Esophagus (tissue), 2 donors: ENCODE results near the gene BCL2L11. TPM values are rescaled to one million over a fixed set of nuclear protein-coding genes. Genes with fewer than 3 reads are reported as not detected.

ENCODE experiments used
- H3K27ac ChIP-seq, 2 donors: one replicate each; pipeline ENCODE4 v1.5.1; 2013; ENCODE audit warnings: low read depth in 2 of 2, mild to moderate bottlenecking in 2 of 2, inconsistent platforms in 1 of 2, low read length in 1 of 2, moderate library complexity in 1 of 2
- H3K27me3 ChIP-seq, 2 donors: one replicate each; pipeline ENCODE4 v1.6.1; 2013; ENCODE audit warnings: low read length in 2 of 2, control low read depth in 1 of 2, mild to moderate bottlenecking in 1 of 2; ENCODE audit not compliant: insufficient read depth in 2 of 2, control insufficient read depth in 1 of 2
- H3K36me3 ChIP-seq, 2 donors: one replicate each; pipeline ENCODE4 v1.6.1; 2013; ENCODE audit warnings: low read length in 1 of 2; ENCODE audit not compliant: control insufficient read depth in 2 of 2, insufficient read depth in 2 of 2
- H3K4me1 ChIP-seq, 2 donors: one replicate each; pipeline ENCODE4 v1.6.1; 2013; ENCODE audit warnings: low read length in 1 of 2; ENCODE audit not compliant: control insufficient read depth in 2 of 2, insufficient read depth in 2 of 2
- H3K4me3 ChIP-seq, 2 donors: one replicate each; pipeline ENCODE4 v1.5.1; 2013; ENCODE audit warnings: low read length in 2 of 2, mild to moderate bottlenecking in 2 of 2, low read depth in 1 of 2, moderate library complexity in 1 of 2
- H3K9me3 ChIP-seq, 2 donors: one replicate each; pipeline ENCODE4 v1.6.1; 2013; ENCODE audit warnings: mild to moderate bottlenecking in 2 of 2, low read depth in 1 of 2, low read length in 1 of 2, moderate library complexity in 1 of 2; ENCODE audit not compliant: control insufficient read depth in 2 of 2, insufficient read depth in 1 of 2
- WGBS, 2 donors: extraction: QIAGEN DNeasy Blood & Tissue Kit; methylation state at CpG; one replicate each; pipeline ENCODE4 v1.1.7; 2013; 5-methylcytosine and 5-hydroxymethylcytosine counted together
- polyA plus RNA-seq, 2 donors: library from polyadenylated mRNA; stranded (reverse); fragments of 200-250 nt; gene quantifications; one replicate each; pipeline ENCODE4 v1.2.3, GENCODE V29; 2013
- donor health status: healthy with polysubstance abuse.
- donor health status: Bipolar disorder and iron deficiency.

Gene BCL2L11
- polyA plus RNA-seq, 2 donors: 3.9 to 4.1 TPM

DNA sequence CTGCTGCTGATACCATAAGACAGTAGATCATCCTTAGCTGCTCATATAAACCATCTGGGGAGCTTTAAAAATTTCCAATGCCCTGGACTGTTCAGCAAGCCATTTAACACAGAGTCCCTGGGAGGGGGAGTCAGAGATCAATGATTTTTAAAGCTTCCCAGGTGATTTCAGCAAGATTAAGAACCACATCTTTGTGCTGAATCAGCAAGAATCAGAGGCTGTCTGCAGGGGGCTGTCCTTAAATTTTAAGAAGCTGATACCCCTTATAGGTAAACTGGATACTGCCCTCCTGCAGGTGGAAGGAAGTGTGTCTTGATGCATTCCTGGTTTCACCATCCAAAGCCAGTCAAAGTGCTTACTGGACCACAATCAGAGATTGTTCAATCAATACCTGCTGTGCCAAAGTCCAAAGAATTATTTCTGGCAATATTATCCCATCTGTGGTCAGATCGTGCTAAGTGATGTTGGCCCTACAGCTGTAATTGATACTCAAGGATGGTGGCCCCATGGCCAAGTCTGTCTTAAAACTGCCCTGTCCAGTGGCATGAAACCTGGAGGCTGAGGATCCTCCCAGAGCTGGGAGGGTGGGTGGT, 72.2 kb downstream of the BCL2L11 start:
- Histone ChIP-seq H3K4me3 (no peak overlapping the region), H3K4me1 (no peaks in the 10 kb centered on the region), H3K36me3 (no peaks in the 10 kb centered on the region), H3K9me3 (peaks cover 0 to 2% of the 10 kb centered on the region in 2 donors), H3K27me3 (no peaks in the 10 kb centered on the region), H3K27ac (no peak overlapping the region)
- 55 to 79% methylated on average over 1 of the region's 1 CpG for WGBS, 2 donors

DNA sequence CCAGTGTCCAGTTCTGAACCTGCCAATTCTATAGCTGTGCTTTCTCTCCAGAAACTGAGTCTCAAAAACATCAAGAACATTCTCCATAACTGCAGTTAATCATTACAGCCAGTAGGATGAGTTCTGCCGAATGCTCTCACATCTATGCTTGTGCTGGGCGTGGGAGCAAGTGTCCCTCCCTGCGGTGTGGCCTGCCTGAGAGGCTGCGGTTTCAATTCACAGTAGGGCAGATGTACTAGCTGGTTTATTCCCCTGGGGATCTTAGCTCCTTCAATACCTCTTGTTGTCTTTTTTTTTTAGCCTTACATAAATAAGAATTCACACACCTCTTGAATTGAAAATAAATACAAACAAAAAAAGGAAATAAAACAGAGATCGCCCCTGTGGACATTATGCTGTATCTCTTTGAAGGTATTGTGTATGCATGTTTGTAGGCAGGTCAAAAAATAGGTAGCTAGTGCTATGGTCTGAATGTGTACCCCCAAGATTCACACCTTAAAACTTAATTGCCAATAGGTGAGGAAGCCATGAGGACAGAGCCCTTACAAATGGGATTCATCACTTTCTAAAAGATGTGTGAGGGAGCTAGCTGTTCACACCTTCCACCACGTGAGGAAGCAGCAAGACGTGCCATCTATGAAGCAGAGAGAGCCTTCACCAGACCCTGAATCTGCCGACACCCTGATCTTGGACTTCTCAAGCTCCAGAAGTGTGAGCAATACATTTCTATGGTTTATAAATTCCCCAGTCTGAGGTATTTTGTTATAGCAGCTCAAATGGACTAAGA, 74.3 kb downstream of the BCL2L11 start:
- Histone ChIP-seq H3K27ac (no peak overlapping the region), H3K4me3 (no peak overlapping the region), H3K36me3 (no peaks in the 10 kb centered on the region), H3K27me3 (no peaks in the 10 kb centered on the region), H3K4me1 (no peaks in the 10 kb centered on the region), H3K9me3 (peaks cover 0 to 2% of the 10 kb centered on the region in 2 donors)
- 87 to 89% methylated on average over 8 of the region's 8 CpGs for WGBS, 2 donors

GRCh38 chr2:111196435-111196834, 75.7 kb downstream of the BCL2L11 start:
- Histone ChIP-seq H3K9me3 (peaks cover 0 to 2% of the 10 kb centered on the region in 2 donors), H3K27ac (no peak overlapping the region), H3K4me3 (no peak overlapping the region), H3K27me3 (no peaks in the 10 kb centered on the region), H3K36me3 (no peaks in the 10 kb centered on the region), H3K4me1 (peaks cover 0 to 2% of the 10 kb centered on the region in 2 donors)
- 62 to 74% methylated on average over 7 of the region's 7 CpGs for WGBS, 2 donors

GRCh38 chr2:111198701-111199100, 78.0 kb downstream of the BCL2L11 start:
- 89 to 94% methylated on average over 9 of the region's 9 CpGs for WGBS, 2 donors
- Histone ChIP-seq H3K4me1 (peaks cover 0 to 2% of the 10 kb centered on the region in 2 donors), H3K9me3 (peaks cover 0 to 2% of the 10 kb centered on the region in 2 donors), H3K27me3 (no peaks in the 10 kb centered on the region), H3K4me3 (no peak overlapping the region), H3K36me3 (no peaks in the 10 kb centered on the region), H3K27ac (no peak overlapping the region)

- WGBS, 2 donors: 85 to 91% methylated on average over 10 of the region's 10 CpGs
- H3K27me3 ChIP-seq: no peaks in the 10 kb centered on the region
- H3K4me3 ChIP-seq: no peak overlapping the region
- H3K9me3 ChIP-seq: peaks cover 0 to 2% of the 10 kb centered on the region in 2 donors
- no peaks in the 10 kb centered on the region for H3K36me3 ChIP-seq
- peaks cover 0 to 2% of the 10 kb centered on the region in 2 donors for H3K4me1 ChIP-seq
- no peak overlapping the region for H3K27ac ChIP-seq
These were observed 79.1 kb downstream of the BCL2L11 start for GRCh38 chr2:111199840-111200239.

- no peak overlapping the region for H3K4me3 ChIP-seq
- 92 to 93% methylated on average over 11 of the region's 11 CpGs for WGBS, 2 donors
- H3K36me3 ChIP-seq: no peaks in the 10 kb centered on the region
- H3K4me1 ChIP-seq: peaks cover 0 to 2% of the 10 kb centered on the region in 2 donors
- no peaks in the 10 kb centered on the region for H3K27me3 ChIP-seq
- H3K27ac ChIP-seq: no peak overlapping the region
- H3K9me3 ChIP-seq: no peaks in the 10 kb centered on the region
These were observed 79.7 kb downstream of the BCL2L11 start for GRCh38 chr2:111200333-111200881.

DNA sequence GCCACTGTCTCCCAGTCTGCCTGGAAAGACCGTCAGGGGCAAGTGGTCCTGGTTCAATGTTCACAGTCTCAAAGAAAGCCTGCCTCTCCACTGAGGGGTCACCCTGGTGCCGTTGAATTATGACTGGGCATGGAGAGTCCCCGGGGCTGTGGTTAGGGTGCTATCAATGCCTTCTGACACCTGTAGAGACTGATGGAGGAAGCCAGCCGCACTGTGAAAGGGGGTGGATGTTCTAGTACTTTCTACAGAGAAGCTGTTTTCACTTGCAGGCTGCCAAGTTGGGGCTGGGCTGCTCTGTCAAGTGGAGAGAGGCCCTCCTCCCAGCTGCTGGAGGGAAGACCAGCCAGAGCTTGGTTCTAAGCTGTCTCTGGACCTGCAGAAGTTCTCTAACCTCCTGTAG, 80.5 kb downstream of the BCL2L11 start:
- Histone ChIP-seq H3K36me3 (no peaks in the 10 kb centered on the region), H3K4me1 (peaks cover 0 to 2% of the 10 kb centered on the region in 2 donors), H3K27ac (no peak overlapping the region), H3K27me3 (no peaks in the 10 kb centered on the region), H3K9me3 (no peaks in the 10 kb centered on the region), H3K4me3 (no peak overlapping the region)
- 80 to 84% methylated on average over 4 of the region's 4 CpGs for WGBS, 2 donors

GRCh38 chr2:111202266-111203040, 81.7 kb downstream of the BCL2L11 start:
- WGBS, 2 donors: 69 to 84% methylated on average over 2 of the region's 2 CpGs
- Histone ChIP-seq H3K36me3 (no peaks in the 10 kb centered on the region), H3K4me1 (peaks cover 0 to 2% of the 10 kb centered on the region in 2 donors), H3K9me3 (no peaks in the 10 kb centered on the region), H3K27ac (no peak overlapping the region), H3K27me3 (no peaks in the 10 kb centered on the region), H3K4me3 (no peak overlapping the region)

DNA sequence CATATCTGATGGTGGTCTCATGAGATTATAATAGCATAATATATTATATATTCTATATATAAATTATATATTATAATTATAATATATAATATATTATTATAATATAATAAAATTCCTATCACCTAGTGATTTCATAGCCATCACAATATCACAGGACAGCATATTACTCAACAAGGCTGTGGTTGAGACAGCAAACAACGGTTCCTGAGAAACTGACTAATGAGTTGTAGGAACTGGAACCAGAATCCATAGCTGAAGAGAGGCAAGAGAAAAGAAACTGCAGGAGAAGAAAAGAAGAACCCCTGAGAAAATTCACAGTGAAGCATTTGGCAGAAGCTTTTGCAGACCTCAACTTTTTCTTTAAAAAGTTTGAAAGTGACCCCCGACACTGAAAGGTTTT, 84.0 kb downstream of the BCL2L11 start:
- Histone ChIP-seq H3K9me3 (no peaks in the 10 kb centered on the region), H3K27me3 (no peaks in the 10 kb centered on the region), H3K36me3 (no peaks in the 10 kb centered on the region), H3K4me3 (no peak overlapping the region), H3K27ac (no peak overlapping the region), H3K4me1 (peaks cover 0 to 2% of the 10 kb centered on the region in 2 donors)
- 85 to 86% methylated on average over 2 of the region's 2 CpGs for WGBS, 2 donors
